HL-60 (cell line): ENCODE data around the gene ICA1.
"Not testable (repeated sequence)": the region's sequence is repeated elsewhere in the genome, so short reads cannot be mapped to it uniquely, and the experiment has no call there.

Experiments used
- DNase-seq, 2 experiments: peaks; one replicate each; pipeline ENCODE4 v3.0.0-alpha.2; 2010 to 2020; ENCODE audit warnings: low read depth in 1 of 2, low spot score in 1 of 2
- H3K27ac ChIP-seq: fragments of 250-450 bp; sonication (Bioruptor Pico); replicated peaks from 2 replicates; pipeline ENCODE4 v1.5.1; 2020; ENCODE audit warnings: mild to moderate bottlenecking, moderate library complexity
- H3K27me3 ChIP-seq: fragments of 250-450 bp; sonication (Bioruptor Pico); 2 replicates; pipeline ENCODE4 v1.5.1; 2021; ENCODE audit warnings: mild to moderate bottlenecking, moderate library complexity; ENCODE audit not compliant: insufficient read depth, poor library complexity, severe bottlenecking
- H3K4me3 ChIP-seq: replicated peaks from 2 replicates; pipeline ENCODE4 v1.5.1; 2011; ENCODE audit warnings: mild to moderate bottlenecking, control low read depth, low read length; ENCODE audit not compliant: insufficient read depth
- GABPA ChIP-seq: IDR thresholded peaks from 2 replicates; pipeline ENCODE4 v1.6.1; 2012; ENCODE audit warnings: low read depth
- POLR2AphosphoS5 ChIP-seq: IDR thresholded peaks from 2 replicates; pipeline ENCODE4 v1.6.1; 2012; ENCODE audit warnings: low read depth
- SPI1 ChIP-seq: IDR thresholded peaks from 2 replicates; pipeline ENCODE4 v1.6.1; 2012; ENCODE audit warnings: low read depth, mild to moderate bottlenecking, borderline replicate concordance
- TF ChIP-seq, protein P1 (sequence below): IDR thresholded peaks from one replicate; pipeline ENCODE4 v1.5.1; 2011; ENCODE audit warnings: low read length, control low read depth, inconsistent platforms; ENCODE audit not compliant: insufficient read depth
- TF ChIP-seq, protein P2 (sequence below): IDR thresholded peaks from 2 replicates; pipeline ENCODE4 v1.6.1; 2012; ENCODE audit warnings: low read depth; ENCODE audit not compliant: insufficient replicate concordance

Gene ICA1

DNA sequence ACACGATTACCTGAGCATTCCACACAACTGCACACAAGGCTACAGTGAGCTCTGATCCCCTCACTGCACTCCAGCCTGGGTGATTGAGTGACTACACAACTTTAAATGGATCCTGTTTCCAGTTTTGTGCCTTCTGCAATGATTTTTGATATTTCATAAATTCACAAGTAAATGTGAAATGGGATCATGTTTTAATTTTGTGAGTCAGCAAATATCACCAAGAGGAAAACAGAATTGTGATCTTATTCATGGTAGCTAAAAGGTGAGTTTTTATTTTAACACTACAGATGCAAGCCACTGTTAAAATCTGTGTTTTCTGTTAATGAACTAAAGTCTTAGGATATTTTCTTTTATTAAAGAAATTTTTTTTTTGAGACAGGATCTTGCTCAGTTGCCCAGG is 11.4 kb downstream of the ICA1 start:
- Histone ChIP-seq H3K27me3 (no peaks in the 10 kb centered on the region), H3K4me3 (no peak overlapping the region), H3K27ac (no peak overlapping the region)
- DNase-seq: no peak
- TF ChIP-seq GABPA: no peak
- TF ChIP-seq SPI1: no peak
- TF ChIP-seq, protein P1, sequence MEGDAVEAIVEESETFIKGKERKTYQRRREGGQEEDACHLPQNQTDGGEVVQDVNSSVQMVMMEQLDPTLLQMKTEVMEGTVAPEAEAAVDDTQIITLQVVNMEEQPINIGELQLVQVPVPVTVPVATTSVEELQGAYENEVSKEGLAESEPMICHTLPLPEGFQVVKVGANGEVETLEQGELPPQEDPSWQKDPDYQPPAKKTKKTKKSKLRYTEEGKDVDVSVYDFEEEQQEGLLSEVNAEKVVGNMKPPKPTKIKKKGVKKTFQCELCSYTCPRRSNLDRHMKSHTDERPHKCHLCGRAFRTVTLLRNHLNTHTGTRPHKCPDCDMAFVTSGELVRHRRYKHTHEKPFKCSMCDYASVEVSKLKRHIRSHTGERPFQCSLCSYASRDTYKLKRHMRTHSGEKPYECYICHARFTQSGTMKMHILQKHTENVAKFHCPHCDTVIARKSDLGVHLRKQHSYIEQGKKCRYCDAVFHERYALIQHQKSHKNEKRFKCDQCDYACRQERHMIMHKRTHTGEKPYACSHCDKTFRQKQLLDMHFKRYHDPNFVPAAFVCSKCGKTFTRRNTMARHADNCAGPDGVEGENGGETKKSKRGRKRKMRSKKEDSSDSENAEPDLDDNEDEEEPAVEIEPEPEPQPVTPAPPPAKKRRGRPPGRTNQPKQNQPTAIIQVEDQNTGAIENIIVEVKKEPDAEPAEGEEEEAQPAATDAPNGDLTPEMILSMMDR: no peak
- TF ChIP-seq, protein P2, sequence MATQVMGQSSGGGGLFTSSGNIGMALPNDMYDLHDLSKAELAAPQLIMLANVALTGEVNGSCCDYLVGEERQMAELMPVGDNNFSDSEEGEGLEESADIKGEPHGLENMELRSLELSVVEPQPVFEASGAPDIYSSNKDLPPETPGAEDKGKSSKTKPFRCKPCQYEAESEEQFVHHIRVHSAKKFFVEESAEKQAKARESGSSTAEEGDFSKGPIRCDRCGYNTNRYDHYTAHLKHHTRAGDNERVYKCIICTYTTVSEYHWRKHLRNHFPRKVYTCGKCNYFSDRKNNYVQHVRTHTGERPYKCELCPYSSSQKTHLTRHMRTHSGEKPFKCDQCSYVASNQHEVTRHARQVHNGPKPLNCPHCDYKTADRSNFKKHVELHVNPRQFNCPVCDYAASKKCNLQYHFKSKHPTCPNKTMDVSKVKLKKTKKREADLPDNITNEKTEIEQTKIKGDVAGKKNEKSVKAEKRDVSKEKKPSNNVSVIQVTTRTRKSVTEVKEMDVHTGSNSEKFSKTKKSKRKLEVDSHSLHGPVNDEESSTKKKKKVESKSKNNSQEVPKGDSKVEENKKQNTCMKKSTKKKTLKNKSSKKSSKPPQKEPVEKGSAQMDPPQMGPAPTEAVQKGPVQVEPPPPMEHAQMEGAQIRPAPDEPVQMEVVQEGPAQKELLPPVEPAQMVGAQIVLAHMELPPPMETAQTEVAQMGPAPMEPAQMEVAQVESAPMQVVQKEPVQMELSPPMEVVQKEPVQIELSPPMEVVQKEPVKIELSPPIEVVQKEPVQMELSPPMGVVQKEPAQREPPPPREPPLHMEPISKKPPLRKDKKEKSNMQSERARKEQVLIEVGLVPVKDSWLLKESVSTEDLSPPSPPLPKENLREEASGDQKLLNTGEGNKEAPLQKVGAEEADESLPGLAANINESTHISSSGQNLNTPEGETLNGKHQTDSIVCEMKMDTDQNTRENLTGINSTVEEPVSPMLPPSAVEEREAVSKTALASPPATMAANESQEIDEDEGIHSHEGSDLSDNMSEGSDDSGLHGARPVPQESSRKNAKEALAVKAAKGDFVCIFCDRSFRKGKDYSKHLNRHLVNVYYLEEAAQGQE: no peak
- TF ChIP-seq POLR2AphosphoS5: no peak

DNA sequence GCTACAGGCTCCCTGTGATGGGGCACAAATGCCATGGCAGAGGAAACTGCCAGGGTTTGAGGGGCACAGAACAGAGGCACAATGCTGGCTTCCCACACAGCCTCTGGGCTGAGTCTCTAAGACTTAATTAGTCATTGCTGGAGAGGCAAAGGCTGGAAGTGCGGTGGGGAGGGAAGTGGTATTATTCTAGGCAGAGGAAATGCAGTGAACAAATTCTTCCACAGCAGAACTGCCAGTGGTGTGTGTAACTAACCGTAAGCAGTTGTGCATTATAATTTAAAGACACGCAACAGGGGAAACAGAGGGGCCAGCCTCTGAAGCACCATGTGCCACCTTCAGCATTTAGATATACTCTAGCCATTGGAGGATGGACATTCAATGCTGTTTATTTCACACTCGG is 12.8 kb downstream of the ICA1 start:
- TF ChIP-seq GABPA (no peak), POLR2AphosphoS5 (no peak), SPI1 (peak; percentile 48; the same call in 1 of the 2 replicates)
- TF ChIP-seq, protein P1: no peak
- TF ChIP-seq, protein P2: no peak
- peak overlapping the region; percentile 31; the same call in 1 of the 2 replicates for H3K27ac ChIP-seq
- DNase-seq: peak in 1 of 2 experiments; percentile 57
- no peak overlapping the region for H3K4me3 ChIP-seq
- no peaks in the 10 kb centered on the region for H3K27me3 ChIP-seq

DNA sequence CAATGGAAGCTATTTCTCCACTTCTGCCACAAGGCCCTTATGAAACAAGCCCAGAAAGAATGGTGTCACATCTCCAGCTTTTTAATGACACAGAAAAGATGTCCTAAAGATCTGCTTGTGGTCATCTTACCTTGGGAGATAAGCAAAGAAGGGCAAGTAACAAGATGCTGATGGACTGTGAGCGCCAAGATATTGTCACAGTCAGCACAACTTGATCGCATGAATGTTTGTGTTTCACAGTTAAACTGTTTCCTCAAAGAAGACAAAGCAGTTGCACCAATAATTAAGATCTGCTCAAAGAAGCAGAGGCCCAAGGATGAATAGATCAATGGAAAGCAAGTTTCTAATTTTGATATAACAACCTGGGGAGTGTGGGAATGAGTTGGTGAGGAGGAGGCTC is 15.9 kb downstream of the ICA1 start:
- TF ChIP-seq SPI1 (no peak), POLR2AphosphoS5 (no peak), GABPA (no peak)
- TF ChIP-seq, protein P2: no peak
- TF ChIP-seq, protein P1: no peak
- H3K27ac ChIP-seq: peak overlapping the region; percentile 44
- no peaks in the 10 kb centered on the region for H3K27me3 ChIP-seq
- DNase-seq: peak in 1 of 2 experiments; percentile 29
- H3K4me3 ChIP-seq: no peak overlapping the region

DNA sequence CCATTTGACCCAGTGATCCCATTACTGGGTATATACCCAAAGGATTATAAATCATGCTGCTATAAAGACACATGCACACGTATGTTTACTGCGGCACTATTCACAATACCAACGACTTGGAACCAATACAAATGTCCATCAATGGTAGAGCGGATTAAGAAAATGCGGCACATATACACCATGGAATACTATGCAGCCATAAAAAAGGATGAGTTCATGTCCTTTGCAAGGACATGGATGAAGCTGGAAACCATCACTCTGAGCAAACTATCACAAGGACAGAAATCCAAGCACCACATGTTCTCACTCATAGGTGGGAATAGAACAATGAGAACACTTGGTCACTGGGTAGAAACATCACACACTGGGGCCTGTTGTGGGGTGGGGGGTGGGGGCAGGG is 16.9 kb downstream of the ICA1 start:
- DNase-seq, H3K27ac ChIP-seq, H3K4me3 ChIP-seq, H3K27me3 ChIP-seq: not testable (repeated sequence)

DNA sequence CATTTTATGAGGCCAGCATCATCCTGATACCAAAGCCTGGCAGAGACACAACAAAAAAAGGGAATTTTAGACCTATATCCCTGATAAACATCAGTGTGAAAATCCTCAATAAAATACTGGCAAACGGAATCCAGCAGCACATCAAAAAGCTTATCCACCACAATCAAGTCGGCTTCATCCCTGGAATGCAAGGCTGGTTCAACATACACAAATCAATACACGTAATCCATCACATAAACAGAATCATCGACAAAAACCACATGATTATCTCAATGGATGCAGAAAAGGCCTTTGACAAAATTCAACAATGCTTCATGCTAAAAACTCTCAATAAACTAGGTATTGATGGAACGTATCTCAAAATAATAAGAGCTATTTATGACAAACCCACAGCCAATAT is 18.9 kb downstream of the ICA1 start:
- not testable (repeated sequence) for H3K4me3 ChIP-seq, H3K27ac ChIP-seq, H3K27me3 ChIP-seq, DNase-seq

DNA sequence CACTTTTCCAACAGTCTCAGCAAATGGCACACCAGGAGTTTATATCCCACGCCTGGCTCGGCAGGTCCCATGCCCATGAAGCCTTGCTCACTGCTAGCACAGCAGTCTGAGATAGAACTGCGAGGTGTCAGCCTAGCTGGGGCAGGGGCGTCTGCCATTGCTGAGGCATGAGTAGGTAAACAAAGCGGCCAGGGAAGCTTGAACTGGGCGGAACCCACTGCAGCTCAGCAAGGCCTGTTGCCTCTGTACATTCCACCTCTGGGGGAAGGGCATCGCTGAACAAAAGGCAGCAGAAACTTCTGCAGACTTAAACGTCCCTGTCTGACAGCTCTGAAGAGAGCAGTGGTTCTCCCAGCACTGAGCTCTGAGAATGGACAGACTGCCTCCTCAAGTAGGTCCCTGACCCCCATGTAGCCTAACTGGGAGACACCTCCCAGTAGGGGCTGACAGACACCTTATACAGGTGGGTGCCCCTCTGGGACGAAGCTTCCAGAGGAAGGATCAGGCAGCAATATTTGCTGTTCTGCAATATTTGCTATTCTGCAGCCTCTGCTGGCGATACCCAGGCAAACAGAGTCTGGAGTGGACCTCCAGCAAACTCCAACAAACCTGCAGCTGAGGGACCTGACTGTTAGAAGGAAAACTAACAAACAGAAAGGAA is 22.1 kb downstream of the ICA1 start:
- H3K27ac ChIP-seq, H3K4me3 ChIP-seq, H3K27me3 ChIP-seq, DNase-seq: not testable (repeated sequence)
